GM18867 (cell line): ENCODE results near the gene OR11G2.
"Not testable (repeated sequence)": the region's sequence is repeated elsewhere in the genome, so short reads cannot be mapped to it uniquely, and the experiment has no call there.

ENCODE experiments used
- ATAC-seq: cut with Tn5 transposase; IDR thresholded peaks from one replicate; pipeline ENCODE4 v1.9.1; 2021; ENCODE audit warnings: mild to moderate bottlenecking, moderate library complexity; ENCODE audit not compliant: unreplicated experiment

The OR11G2 gene

DNA sequence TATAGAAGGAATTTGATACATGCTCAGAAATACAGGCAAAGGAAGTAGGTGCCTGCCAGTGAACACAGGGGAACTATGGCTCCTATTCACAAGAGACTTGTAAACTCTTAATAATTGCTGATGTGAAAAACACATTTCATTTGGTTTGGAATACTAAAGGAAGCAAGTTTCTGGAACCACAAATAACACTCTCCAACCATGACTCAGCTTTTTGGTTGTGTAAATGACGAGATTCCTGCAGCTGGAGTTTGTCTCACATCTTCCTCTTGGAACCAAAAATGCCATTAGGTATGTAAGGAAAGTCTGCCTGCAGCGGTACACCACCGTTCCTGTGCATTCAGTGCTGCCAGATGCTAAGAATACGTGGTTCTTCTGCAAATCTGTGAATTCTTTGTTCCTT lies 28.3 kb downstream of the OR11G2 start:
- no peak for ATAC-seq

DNA sequence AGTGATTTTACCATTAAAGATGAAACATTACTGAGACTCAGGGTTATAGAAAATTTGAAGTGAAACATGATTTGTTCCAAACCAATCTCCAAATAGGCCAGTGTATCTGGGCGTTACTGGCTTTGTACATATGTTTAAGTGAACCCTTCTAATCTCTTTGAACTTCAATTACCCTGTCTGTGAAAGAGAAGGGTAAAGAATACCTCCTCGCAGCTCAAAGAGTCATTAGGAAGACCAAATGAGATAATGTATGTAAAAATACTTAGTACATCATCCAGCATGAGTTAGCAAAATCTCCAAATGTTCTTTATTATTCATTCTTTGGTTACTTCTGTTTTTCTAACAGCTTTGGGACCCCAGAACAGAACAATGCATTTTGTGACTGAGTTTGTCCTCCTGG lies 32.7 kb downstream of the OR11G2 start, which contains the start of gene OR11H6:
TSS of gene OR11H6 (plus strand) at position 301 of the 400 bp plus-strand sequence. CDS start at position 301, 0 bp downstream.
- ATAC-seq, result no peak

DNA sequence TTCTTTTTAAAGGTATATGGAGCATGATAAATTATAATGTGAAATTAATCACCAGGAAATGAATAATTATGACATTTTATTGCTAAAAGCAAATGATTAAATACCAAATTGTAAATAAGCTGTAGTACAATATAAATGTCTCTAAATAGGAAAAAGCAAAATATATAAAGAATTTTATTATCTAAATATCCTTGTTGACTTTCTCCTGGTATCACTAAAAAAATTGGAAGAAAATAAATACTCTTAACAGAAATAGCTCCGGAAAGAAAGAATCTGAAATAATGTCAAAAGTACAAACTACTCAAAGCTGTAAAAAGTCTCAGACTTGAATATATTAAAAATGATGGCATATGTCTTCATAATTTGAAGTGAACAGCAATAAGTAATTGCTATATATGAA lies 38.0 kb downstream of the OR11G2 start, which contains the start of gene OR11H7:
TSS of gene OR11H7 (plus strand) at position 301 of the 400 bp plus-strand sequence.
- ATAC-seq, result no peak

DNA sequence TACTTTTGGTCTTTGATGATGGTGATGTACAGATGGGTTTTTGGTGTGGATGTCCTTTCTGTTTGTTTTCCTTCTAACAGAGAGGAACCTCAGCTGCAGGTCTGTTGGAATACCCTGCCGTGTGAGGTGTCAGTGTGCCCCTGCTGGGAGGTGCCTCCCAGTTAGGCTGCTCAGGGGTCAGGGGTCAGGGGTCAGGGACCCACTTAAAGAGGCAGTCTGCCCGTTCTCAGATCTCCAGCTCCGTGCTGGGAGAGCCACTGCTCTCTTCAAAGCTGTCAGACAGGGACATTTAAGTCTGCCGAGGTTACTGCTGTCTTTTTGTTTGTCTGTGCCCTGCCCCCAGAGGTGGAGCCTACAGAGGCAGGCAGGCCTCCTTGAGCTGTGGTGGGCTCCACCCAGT lies 44.7 kb downstream of the OR11G2 start:
- ATAC-seq, result not testable (repeated sequence)

DNA sequence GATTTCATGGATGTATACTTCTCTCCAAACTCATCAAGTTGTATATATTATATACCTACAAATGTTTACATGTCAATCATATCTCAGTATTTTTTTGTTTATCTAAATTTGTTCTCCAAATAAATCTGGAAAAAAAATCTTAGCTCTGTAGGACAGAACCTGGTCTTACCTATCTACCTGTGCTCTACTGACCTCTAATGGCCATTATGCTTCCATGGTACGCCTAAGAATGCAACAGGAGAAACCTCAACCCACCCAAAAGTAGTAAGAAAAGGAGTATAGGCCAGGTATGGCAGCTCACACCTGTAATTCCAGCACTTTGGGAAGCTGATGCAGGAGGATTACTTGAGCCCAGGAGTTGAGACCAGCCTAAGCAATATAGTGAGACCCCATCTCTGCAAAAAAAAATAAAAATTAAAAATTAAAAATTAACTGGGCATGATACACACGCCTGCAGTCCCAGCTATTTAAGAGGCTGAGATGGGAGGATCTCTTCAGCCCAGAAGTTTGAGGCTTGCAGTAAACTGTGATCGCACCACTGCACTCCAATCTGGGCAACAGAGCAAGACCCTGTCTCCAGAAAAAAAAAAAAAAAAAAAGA lies 57.0 kb downstream of the OR11G2 start:
- no peak for ATAC-seq
